Measurements from ENCODE around the gene LOXL1. TPM values are rescaled to one million over a fixed set of nuclear protein-coding genes. Genes with fewer than 3 reads are reported as not detected.
A peak's percentile ranks its signal among the peaks of the same experiment; 100 is the strongest.

LOXL1 gene
- total and polyA plus RNA-seq, 2 of the 4 experiments (the other 2 are of a cell fraction): 148 to 332 TPM

DNA sequence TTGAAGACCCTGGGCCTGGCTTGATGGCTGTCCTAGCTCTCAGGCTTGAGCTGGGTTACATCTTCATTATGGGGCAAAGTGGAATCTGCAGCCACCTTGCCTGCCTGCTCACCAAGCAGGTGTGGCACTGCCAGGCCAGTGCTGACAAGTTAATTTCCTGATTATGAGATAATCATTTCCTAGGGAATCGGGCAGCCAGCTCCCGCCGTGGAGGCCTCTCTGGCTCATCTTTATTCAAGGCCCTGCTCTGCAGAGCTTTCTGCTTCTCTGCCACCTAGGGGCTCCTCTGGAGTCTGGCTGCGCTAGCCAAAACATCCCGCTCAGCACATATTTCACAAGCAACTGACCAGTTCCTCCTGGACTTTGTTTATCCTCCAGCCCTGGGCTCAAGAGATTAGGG lies 9.9 kb downstream of the LOXL1 start (continued):
- no peak for TF ChIP-seq BHLHE40 (IDR thresholded peaks at IDR 0.05; ENCODE audit: low read depth, low read length)

DNA sequence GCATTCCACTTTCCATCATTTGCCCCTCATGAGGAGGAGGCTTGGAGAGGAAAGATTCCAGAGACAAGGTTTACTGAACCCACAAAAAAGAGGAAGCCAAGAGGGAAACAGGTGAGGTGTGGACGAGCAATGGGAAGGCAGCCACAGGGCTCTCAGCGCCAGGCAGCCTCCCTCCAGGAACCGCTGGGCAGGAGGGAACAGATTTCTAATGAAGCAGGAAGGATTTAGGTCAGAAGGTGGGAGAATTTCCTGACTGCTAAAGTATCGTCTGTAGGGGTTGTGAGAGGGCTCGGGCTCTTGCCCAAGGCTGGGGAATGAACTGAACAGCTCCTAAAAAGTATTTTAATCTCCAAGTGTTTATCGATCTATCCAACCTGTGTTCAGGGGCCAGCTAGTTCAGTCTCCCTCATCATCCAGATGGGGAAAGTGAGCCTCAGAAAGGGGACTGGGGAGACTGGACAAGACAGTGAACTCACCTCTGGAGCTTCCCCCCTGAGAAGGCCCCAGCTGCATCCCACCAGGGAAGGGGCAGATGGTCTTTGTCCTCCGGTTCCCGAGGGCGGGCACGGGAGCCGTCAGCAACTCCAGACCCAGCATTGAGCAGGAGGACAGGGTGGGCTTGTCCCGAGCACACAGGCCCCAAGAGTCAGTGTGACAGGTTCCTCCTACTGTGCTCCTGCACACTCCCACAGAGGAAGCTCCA lies 10.5 kb downstream of the LOXL1 start:
- Histone ChIP-seq H2BK20ac (ENCODE audit: low read depth, low read length) (peak overlapping the region; percentile 58; the same call in 1 of the 2 replicates), H4K91ac (ENCODE audit: insufficient read depth, low read depth, low read length) (no peak overlapping the region; the same call in 1 of the 2 replicates), H2BK5ac (ENCODE audit: low read depth, low read length, poor library complexity, severe bottlenecking) (peak overlapping the region; percentile 70), H3K23ac (ENCODE audit: low read depth, low read length) (peak overlapping the region; percentile 53), H3K18ac (ENCODE audit: low read depth, low read length) (0 out of 2 replicates have a peak overlapping the region, but pooled peaks have one; percentile 10), H3K14ac (replicated peaks; ENCODE audit: low read depth, low read length) (peak overlapping the region; percentile 30; the same call in 1 of the 2 replicates), H2AK9ac (replicated peaks; ENCODE audit: low read depth, low read length, poor library complexity) (peak overlapping the region; percentile 51), H2AK5ac (ENCODE audit: low read depth, low read length) (peak overlapping the region; percentile 83), H3K9me1 (ENCODE audit: insufficient read depth, low read length) (peaks cover 47% of the 10 kb centered on the region), H3K4me2 (ENCODE audit: low read depth, low read length) (peak overlapping the region; percentile 58), H3K36me3 (ENCODE audit: control insufficient read depth, insufficient read depth, low read length) (peaks cover 12% of the 10 kb centered on the region), H2BK15ac (ENCODE audit: low read depth, low read length) (no peak overlapping the region), H3K9ac (ENCODE audit: low read depth, low read length) (peak overlapping the region; percentile 16; the same call in 1 of the 2 replicates), H4K5ac (ENCODE audit: low read depth, low read length) (peak overlapping the region; percentile 19; the same call in 1 of the 2 replicates), H3K4me3 (ENCODE audit: insufficient read depth, low read depth, low read length) (no peak overlapping the region), H3K56ac (ENCODE audit: extremely low read depth, insufficient read depth, low read length) (peak overlapping the region; percentile 16; the same call in 1 of the 2 replicates), H3K79me1 (ENCODE audit: low read depth in 1 of 2, low read length in 2 of 2) (peaks cover 65 to 100% of the 10 kb centered on the region in 2 experiments), H3K27ac (ENCODE audit: insufficient read depth, low read length) (peak overlapping the region; percentile 83; the same call in 1 of the 2 replicates), H4K8ac (ENCODE audit: low read depth in 2 of 2, low read length in 2 of 2) (peak overlapping the region in 1 of 2 experiments; percentile 32; a peak in 1 of 4 replicates), H2AFZ (replicated peaks; ENCODE audit: low read length, poor library complexity) (no peak overlapping the region), H3K9me3 (ENCODE audit: control insufficient read depth, insufficient read depth, low read length) (no peaks in the 10 kb centered on the region), H3K27me3 (ENCODE audit: control insufficient read depth, insufficient read depth, low read length) (no peaks in the 10 kb centered on the region), H3K4ac (ENCODE audit: low read depth, low read length) (peak overlapping the region; percentile 68), H4K20me1 (ENCODE audit: insufficient read depth, low read length) (peaks cover 47% of the 10 kb centered on the region), H3K4me1 (ENCODE audit: control insufficient read depth, insufficient read depth, low read length) (peaks cover 58% of the 10 kb centered on the region), H2BK120ac (ENCODE audit: low read depth, low read length) (peak overlapping the region; percentile 70)
- no peak for DNase-seq
- BruUV-seq (replicated peaks): no TSS peak
- peak; percentile 1; the same call in 1 of the 2 replicates for ATAC-seq (ENCODE audit: low read depth)
- WGBS, 2 experiments (ENCODE audit: extremely low coverage in 2 of 2, insufficient read length in 1 of 2): 40% methylated on average over 1 of the region's 12 CpGs; no CpG with 5 or more reads in 1 of the 2 experiments
- in situ Hi-C loops (cut with MboI; ENCODE audit: low sequenced_read_pairs): no loop called here
- ChIA-PET POLR2A (ENCODE audit: unreplicated experiment) (no interaction called here), CTCF (interaction anchor here (1.0 to 1.5 kb wide), 3 partner anchors 9 to 28 kb away, joined by 3 to 6 read pairs (median 3); no protein-coding TSS in a partner anchor)
- dilution Hi-C loops (cut with HindIII; ENCODE audit: low sequenced_read_pairs, unreplicated experiment): no loop called here
- intact Hi-C loops (cut with micrococcal nuclease): loop anchor here (2.0 kb wide), 1 partner anchor 62 kb away; no protein-coding TSS in a partner anchor
- TF ChIP-seq, protein P1, sequence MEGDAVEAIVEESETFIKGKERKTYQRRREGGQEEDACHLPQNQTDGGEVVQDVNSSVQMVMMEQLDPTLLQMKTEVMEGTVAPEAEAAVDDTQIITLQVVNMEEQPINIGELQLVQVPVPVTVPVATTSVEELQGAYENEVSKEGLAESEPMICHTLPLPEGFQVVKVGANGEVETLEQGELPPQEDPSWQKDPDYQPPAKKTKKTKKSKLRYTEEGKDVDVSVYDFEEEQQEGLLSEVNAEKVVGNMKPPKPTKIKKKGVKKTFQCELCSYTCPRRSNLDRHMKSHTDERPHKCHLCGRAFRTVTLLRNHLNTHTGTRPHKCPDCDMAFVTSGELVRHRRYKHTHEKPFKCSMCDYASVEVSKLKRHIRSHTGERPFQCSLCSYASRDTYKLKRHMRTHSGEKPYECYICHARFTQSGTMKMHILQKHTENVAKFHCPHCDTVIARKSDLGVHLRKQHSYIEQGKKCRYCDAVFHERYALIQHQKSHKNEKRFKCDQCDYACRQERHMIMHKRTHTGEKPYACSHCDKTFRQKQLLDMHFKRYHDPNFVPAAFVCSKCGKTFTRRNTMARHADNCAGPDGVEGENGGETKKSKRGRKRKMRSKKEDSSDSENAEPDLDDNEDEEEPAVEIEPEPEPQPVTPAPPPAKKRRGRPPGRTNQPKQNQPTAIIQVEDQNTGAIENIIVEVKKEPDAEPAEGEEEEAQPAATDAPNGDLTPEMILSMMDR (conservative IDR thresholded peaks at IDR 0.05; ENCODE audit: low read depth, low read length): no peak
- no peak for TF ChIP-seq FOS (IDR thresholded peaks at IDR 0.05; ENCODE audit: low read depth, low read length)
- no peak for TF ChIP-seq CHD1 (IDR thresholded peaks at IDR 0.05; ENCODE audit: low read depth, low read length)
- no peak for TF ChIP-seq NFE2L2 (IDR thresholded peaks at IDR 0.05; ENCODE audit: low read depth, low read length)
- TF ChIP-seq, protein P2, sequence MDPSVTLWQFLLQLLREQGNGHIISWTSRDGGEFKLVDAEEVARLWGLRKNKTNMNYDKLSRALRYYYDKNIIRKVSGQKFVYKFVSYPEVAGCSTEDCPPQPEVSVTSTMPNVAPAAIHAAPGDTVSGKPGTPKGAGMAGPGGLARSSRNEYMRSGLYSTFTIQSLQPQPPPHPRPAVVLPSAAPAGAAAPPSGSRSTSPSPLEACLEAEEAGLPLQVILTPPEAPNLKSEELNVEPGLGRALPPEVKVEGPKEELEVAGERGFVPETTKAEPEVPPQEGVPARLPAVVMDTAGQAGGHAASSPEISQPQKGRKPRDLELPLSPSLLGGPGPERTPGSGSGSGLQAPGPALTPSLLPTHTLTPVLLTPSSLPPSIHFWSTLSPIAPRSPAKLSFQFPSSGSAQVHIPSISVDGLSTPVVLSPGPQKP (IDR thresholded peaks at IDR 0.05; ENCODE audit: borderline replicate concordance, low read depth, low read length): no peak
- TF ChIP-seq POLR2A (IDR thresholded peaks at IDR 0.05; ENCODE audit: low read depth, low read length): no peak
- TF ChIP-seq RCOR1 (IDR thresholded peaks at IDR 0.05; ENCODE audit: insufficient replicate concordance, low read length): no peak
- no peak for TF ChIP-seq RAD21 (IDR thresholded peaks at IDR 0.05; ENCODE audit: low read length)
- no peak for TF ChIP-seq MXI1 (IDR thresholded peaks at IDR 0.05; ENCODE audit: borderline replicate concordance, low read depth, low read length)
- TF ChIP-seq BHLHE40 (IDR thresholded peaks at IDR 0.05; ENCODE audit: low read depth, low read length): no peak
- TF ChIP-seq MAZ (IDR thresholded peaks at IDR 0.05; ENCODE audit: borderline replicate concordance, low read depth, low read length): no peak
- TF ChIP-seq RFX5 (IDR thresholded peaks at IDR 0.05; ENCODE audit: low read depth, low read length): no peak
- no peak for TF ChIP-seq SMC3 (IDR thresholded peaks at IDR 0.05; ENCODE audit: low read depth, low read length)
